GM19463 (cell line): ENCODE results near the gene NRXN3.
"Not testable (repeated sequence)": the region's sequence is repeated elsewhere in the genome, so short reads cannot be mapped to it uniquely, and the experiment has no call there.

Experiments used
- ATAC-seq: cut with Tn5 transposase; IDR thresholded peaks from one replicate; pipeline ENCODE4 v1.9.1; 2021; ENCODE audit warnings: mild to moderate bottlenecking, moderate library complexity; ENCODE audit not compliant: unreplicated experiment

NRXN3 gene

DNA sequence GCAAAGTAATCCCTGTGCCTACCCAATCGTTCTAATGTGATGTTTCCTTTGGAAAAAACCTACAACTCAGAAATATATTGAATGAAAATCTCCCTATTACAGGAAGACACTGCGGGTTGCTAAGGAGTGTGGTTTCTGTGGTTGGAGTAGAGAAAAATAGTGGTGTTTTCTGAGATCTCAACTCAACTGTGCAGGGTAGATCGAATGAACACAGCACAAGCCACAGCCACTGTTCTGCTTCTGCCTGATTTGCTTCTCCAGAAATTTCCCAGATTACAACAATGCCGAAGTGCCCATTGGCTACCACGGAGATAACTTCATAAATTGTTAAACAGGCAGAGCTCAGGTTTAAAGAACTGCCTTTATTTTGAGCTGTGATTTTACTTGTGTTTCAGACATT is 1560.8 kb downstream of the NRXN3 start:
- ATAC-seq: no peak

DNA sequence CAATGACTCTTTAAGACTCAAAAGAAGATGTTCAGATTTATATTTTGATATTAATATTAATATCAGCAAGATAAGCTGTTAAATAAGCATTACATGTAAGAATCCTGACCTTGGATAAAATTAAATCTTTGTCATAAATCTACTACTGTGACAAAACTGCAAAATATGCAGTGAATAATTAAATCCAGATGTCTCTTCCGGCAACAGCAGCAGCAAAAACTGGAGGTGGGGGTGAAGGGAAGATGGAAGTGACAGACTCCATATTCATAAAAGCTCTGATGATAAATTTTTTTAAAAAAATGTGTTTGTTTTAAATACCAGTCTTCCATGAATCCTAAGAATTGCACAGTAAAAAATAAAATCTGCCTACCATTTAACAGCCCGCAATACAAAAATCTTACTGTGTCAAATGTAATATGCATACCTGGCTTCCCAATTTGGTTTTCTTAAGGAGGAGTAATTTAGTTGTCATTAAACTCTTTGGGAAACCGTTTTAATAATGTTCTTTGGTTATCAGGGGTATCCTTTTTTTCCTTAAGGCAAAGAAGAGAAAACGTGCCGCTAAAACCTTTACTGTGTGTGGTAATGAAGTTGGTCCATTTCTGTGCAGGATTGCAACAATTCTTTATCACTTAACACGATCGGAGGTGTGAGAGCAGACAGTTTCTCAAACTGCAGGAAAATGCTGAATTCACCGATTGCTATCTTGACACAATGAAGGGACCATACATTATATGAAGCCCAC is 1562.9 kb downstream of the NRXN3 start:
- ATAC-seq: no peak

DNA sequence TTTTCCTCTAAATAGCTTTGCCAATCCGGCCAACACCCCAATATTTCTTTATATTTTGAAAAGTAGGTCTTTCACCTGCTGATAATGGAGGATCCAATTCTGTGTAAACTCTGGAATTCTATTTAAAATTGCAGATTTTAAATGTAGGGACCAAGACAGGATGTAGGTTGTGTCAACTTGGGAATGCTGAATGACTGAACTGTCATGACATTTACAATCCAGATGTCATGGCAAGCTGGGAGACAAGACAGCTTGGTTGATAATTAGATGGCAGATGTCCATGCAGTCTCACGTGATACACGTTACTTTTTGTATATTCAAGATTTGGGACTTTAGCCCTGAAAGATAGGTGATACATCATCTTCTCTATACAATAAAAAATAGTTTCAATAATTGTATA is 1564.0 kb downstream of the NRXN3 start:
- no peak for ATAC-seq

DNA sequence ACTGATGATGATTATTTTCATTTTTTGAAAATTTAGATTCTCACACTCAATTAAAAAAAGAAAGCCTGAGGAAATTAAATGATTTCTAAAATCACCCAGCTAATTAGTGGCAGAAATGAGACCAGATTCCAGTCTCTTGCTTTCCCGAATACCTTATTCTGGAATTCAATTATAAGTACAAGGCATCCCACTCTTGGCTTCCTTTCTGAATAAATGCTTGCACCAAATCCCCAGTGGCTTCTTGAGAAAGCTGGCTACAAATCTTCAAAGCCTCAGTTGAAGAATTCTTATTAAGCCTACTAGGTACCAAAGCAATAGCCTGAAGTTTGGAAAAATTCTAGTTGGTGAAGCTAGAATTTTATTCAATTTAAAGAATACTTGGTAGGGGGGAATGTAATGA is 1564.5 kb downstream of the NRXN3 start:
- ATAC-seq: no peak

DNA sequence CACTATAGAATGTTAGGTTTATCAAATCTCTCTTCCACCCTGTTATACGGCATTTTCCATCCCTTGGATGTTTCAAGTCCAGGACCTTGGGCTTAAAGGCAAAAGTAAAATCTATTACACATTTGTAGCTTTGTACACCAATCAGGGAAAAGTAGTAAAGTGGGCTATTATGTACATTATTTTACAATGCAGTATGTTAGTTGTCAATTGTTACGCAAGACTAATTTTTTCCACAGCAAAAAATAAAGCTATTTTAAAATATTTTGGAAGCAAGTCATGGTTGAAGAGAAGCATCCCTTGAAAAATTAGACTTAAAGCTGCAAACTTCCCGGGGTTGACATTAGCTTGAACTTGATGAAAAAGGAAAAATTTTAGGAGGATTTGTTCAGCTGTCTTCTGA is 1564.9 kb downstream of the NRXN3 start:
- ATAC-seq: no peak

DNA sequence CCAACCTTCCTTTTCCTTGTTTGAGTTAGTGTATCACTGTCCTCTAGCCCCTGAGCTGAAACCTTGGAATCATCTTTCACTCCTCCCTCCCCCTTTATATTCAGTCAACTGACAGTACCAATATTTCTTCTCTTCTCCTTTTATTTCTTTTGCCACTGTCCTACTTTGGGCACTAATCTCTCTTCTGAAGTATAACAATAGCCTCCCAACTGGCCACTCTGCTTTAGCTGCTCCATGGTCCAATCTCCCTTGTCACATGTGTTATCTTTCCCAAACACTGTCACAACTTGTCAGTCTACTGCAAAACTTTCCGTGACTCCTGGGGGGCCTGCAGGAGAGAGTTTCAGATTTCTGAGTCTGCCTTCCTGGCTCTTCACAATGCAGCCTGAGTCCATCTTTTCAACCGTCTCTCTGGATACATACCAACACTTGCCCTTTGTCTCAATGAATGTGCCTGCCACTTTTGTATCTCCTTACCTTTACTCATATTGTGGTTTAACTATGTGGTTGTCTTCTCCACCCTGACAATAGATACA is 1570.0 kb downstream of the NRXN3 start:
- ATAC-seq: no peak

DNA sequence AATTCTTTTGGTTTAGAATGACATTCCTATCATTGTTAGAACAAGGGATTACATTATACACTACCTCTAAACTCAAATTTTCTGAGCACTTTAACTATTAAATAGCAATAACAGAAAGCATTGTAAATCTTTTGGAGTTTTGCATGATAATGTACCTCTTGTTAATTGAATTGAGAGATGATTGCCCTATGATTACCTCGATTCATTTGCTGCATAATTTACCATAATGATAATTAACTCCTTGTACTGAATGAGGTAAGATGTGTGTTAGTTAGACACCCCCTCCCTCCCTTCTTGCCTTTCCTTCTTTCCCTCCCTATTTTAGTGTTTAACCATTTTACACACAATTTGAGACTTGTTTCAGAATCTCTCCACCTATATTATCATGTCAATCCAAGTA is 1572.0 kb downstream of the NRXN3 start:
- ATAC-seq: no peak

DNA sequence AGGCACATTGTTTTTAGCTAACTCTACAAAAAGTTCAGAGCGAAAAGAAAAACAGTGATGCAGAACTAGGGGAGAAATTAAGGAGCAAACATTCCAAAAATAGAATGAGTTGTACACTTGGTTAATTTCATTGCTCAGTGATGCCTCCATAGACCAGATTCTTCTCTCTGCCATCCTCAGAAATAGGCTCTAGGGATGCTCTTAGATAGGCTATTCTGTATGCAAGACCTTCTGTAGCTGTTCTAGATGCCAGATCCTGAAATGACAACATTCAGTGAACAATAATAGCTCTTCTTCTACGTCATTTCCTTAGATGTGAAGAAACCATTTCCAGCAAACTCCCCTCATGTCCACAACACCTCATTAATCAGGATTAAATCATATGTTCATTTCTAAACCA is 1574.9 kb downstream of the NRXN3 start:
- no peak for ATAC-seq

DNA sequence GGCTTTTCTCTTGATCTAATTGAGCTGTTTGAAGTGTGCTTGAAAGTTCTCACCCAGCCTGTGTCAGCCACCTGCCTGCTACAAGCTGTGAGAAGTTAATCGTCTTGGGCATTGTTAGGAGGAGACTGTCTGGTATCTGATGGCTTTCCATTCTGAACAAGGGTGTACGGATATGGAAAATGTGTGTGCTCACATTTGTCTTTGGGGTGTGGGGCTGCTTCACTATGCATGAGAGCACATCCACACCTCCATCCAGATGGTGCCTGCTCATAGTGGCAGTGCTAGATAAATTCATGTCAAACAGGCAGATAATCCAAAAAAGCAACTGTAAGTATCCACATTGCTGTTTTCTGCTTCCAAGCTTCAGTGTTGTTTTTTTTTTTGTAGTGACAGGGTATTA is 1578.9 kb downstream of the NRXN3 start:
- no peak for ATAC-seq

DNA sequence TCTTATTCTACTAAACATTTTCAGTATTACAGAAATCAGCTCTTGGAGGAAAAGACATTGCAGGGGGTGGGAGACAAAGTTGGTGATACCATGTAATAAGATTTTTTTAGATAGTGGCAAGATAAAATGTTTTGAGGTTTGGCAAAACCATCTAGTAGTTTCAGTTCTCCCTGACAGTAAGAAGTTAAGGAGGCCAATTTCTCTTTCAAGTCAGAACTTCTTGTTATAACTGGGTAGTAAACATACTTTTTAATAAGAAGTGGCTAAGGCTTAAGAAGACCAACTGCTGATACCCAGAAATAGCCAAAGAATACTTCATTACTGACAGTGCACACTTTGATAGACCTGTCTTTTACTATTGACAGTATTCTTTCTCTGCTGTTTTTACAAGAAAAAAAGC is 1588.8 kb downstream of the NRXN3 start:
- ATAC-seq: no peak

DNA sequence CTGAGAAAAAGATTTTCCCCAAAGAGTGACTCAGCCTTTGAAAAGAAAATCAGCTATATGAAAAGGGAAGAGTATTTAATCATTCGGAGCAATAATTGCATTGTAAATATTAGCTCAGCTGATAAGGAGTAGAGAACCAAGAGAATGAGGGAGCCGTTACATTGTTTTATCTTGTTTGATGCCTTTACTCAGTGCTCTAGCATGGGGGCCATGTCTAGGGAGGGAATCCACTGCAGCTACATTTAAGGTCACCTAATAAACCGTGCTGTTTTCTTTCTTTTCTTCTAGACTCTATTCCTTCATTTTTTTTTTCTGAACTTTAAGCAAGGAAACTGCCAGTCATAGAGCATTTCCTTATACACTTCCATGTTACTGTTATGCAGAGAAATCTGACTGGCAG is 1594.2 kb downstream of the NRXN3 start:
- no peak for ATAC-seq

DNA sequence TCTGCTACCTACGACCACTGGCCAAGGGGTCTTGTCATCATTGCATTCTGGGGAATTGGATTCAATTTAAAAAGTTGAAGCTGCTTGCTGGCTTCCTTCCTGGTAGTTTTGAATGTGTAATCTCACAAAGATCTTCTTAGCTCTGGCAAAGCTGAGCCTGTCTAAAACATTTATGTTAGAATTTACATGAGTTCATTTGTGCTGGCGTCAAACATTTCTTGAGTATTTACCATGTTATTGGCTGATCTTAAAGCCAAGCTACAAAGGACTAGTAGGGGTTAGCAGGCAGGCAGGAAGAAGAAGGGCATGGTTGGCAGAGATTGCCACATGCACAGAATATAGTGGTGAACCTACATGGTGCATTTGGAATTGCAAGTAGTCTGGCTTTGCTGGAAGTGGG is 1596.3 kb downstream of the NRXN3 start:
- ATAC-seq: no peak

DNA sequence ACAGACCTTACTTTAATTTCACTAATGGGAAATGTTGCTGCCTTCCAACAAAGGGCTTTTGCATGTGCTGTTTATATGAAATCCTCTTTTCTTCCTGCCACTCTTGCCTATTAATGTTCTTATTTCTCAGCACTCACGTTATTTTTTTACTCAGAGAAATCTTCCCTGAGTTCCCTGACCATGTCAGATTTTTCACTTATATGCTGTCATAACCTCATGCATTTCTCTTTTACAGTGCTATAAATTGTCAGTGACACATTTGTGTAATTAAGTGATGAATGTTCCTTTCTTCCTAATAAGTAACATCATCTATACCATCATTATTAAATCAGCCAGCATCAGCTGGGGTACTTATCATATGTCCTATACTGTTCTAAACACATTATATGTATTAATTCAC is 1597.1 kb downstream of the NRXN3 start:
- ATAC-seq: no peak

DNA sequence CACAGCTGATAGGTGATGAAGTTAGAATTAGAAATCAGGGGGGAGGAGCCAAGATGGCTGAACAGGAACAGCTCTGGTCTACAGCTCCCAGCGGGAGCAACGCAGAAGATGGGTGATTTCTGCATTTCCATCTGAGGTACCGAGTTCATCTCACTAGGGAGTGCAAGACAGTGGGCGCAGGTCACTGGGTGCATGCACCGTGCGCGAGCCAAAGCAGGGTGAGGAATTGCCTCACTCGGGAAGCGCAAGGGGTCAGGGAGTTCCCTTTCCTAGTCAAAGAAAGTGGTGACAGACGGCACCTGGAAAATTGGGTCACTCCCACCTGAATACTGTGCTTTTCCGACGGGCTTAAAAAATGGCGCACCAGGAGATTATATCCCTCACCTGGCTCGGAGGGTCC is 1597.5 kb downstream of the NRXN3 start:
- ATAC-seq: not testable (repeated sequence)

DNA sequence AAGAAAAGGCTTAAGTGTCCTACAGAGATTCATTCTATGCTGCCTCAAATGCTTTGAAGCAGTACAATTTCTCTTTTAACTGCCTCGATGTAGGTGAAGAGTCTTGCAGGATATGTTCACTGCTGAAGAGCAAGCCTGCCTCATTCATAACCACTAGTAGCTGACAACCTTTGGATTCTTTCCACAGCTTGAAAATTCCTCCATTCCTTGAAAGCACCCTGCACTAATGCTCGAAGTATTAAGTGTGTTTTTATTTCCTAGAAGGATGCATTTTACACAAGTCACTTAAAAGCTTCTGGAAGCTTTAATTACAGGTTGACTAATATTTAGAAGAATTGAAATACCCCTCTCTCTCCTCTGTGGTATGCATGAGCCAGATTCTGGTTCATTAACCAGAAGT is 1611.7 kb downstream of the NRXN3 start:
- ATAC-seq: no peak

DNA sequence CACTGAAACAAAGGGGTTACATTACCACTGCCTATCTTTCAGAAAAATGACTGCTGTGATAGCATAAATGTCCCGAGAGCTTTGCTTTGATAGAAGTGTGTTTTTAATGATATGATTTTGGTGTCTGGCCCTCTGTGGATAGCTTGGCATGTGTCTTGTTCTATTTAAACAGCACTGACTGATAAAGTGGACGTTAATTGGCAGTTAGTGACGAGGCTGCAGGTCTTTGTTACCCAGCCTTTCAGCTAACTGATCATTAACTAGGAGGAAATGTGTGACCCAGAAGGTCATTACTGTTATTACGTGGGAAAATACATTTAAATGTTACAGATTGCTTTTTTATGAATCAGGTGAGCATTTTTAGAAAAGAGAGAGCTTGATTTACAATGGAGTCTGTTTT is 1612.9 kb downstream of the NRXN3 start:
- no peak for ATAC-seq

DNA sequence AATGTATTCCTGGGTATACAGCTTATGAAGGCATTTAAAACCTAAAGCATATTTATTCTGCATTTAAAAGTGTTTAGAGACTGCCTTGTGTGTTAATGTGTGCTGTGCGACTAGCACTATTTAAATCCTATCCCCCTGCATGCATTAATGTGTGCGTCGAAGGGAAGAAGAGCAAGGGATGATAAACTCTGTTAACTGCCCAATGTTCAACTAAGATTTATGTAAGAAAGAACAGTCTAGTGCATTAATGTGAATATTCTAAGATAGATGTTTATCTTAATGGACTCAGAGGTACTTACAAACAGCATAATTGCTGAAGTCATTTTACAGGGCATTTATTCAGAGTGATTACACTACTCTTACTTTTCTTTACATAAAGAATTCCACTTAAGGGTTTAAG is 1616.3 kb downstream of the NRXN3 start:
- no peak for ATAC-seq

DNA sequence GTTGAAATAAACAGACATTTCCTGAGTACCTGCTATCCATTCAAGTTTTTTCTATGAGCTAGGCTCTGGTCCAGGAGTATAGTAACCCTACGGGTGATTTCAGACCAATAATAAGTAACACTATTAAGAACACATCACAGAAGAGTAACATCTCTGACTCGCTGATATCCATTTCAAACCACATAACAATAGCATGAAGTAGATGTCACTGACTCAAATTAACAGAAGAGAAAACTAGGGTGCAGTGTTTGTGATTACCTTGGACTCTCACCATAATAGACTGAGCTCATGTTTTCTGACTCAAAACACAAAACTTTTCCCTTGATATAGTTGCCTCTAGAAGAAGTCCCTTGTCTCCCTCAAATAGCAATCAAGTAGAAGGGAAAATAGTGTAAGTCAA is 1618.2 kb downstream of the NRXN3 start:
- ATAC-seq: no peak

DNA sequence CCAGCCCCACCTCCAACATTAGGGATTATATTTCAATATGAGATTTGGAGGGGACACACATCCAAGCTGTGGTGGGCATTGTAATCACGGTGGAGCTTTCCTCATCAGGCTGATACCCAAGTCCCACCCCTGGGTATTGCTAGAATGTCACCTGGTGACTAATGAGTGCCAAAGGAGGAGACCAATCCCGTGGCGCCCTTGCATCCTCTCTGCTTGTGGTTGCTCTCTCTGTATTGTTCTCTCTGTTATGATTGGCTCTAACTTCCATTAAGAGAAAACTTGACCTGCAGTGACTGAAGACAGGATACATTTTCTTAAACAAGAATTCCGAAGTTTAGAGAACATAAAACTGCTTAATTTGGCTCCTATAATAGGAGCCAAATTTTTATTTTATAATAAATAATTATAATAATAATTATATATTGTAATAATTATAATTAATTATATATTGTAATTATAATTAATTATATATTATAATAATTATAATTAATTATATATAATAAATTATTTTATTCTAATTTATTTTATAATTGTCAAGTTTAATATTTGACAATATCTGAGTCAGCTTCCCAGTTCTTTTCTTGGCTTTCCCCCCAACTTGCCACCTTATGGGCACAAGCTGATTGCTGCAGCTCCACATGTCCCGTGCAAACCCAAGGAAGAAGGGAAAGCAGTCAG is 1621.0 kb downstream of the NRXN3 start:
- ATAC-seq: no peak

DNA sequence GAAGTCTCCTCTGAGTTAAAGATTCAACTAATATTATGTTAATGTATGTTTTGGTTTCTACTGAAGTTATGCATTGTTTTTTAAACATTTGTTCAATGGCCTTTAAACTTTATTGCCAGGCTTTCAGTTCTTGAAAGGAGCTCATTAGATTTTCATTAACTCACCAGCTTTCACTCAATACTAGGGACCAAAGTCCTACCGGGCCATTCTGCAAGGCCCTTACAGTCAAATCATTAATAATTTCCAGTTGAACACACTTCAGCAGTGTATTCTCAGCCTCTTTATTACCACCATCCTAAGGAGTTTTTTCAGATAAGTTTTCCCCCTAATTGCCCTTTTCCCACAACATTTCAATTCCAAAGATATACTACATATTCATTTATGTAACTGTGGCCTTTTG is 1631.9 kb downstream of the NRXN3 start:
- ATAC-seq: no peak

DNA sequence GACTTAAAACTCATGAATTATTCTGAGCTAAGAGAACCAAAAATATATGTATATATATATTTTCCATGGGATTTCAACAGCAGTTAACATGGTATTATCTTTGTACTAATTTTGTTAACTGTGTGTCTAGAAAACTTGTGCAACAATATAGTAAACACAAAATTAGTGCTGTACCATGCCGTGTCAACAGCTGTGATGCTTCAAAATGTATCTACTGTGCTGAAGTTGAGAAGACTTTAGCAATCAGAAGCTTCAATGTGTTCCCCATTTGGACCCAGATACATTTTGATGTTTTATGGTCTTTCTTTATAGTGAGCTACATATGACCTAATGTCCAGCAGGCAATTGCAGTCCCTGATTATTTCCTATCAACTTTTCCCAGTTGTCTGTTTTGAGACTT is 1635.5 kb downstream of the NRXN3 start:
- no peak for ATAC-seq

DNA sequence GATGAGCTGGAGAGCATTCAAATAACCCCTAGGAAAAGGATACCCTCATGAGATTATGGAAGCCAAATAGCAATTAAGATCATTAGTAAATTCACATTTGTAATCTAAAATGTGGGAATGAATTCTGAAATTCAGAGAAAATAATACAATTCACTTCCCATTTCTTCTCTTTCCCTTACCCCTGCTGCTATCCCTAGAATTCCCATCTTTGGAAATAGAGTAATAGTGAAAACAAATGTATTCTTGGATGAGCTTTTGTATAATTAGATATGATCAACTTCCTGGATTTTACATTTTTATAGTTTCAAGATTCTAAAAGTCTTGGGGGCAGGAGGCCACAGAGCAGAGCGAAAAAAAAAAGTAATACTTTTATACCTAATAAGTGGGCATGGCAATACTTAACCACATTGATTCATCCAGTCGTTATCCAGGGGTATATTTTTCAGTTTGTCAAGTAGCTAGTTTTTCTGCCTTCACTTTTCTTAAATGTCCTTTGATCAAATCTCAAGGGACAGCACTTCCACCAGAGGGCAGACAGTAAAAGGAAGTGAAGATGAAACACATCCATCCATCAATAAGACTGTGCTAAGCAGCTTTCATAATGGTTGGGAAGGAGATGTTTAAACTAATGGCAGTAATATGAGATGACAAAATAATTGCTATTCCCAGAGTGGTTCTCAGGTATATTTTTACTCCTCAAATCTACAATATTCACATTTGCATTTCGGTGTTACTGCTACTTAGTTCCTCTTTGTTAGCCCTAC is 1639.9 kb downstream of the NRXN3 start:
- no peak for ATAC-seq
